HG03135 (cell line): ENCODE measurements around the gene COPG1.
"Not testable (repeated sequence)": the region's sequence is repeated elsewhere in the genome, so short reads cannot be mapped to it uniquely, and the experiment has no call there.

Experiments
- ATAC-seq: cut with Tn5 transposase; IDR thresholded peaks from one replicate; pipeline ENCODE4 v1.9.1; 2021; ENCODE audit warnings: mild to moderate bottlenecking, moderate library complexity; ENCODE audit not compliant: unreplicated experiment

Gene COPG1, protein sequence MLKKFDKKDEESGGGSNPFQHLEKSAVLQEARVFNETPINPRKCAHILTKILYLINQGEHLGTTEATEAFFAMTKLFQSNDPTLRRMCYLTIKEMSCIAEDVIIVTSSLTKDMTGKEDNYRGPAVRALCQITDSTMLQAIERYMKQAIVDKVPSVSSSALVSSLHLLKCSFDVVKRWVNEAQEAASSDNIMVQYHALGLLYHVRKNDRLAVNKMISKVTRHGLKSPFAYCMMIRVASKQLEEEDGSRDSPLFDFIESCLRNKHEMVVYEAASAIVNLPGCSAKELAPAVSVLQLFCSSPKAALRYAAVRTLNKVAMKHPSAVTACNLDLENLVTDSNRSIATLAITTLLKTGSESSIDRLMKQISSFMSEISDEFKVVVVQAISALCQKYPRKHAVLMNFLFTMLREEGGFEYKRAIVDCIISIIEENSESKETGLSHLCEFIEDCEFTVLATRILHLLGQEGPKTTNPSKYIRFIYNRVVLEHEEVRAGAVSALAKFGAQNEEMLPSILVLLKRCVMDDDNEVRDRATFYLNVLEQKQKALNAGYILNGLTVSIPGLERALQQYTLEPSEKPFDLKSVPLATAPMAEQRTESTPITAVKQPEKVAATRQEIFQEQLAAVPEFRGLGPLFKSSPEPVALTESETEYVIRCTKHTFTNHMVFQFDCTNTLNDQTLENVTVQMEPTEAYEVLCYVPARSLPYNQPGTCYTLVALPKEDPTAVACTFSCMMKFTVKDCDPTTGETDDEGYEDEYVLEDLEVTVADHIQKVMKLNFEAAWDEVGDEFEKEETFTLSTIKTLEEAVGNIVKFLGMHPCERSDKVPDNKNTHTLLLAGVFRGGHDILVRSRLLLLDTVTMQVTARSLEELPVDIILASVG

GRCh38 chr3:129249284-129250065 lies at the start of gene COPG1:
Gene COPG1 (plus strand): TSS chr3:129249606. CDS start chr3:129249710, 104 bp downstream.
- peak; percentile 83 for ATAC-seq

DNA sequence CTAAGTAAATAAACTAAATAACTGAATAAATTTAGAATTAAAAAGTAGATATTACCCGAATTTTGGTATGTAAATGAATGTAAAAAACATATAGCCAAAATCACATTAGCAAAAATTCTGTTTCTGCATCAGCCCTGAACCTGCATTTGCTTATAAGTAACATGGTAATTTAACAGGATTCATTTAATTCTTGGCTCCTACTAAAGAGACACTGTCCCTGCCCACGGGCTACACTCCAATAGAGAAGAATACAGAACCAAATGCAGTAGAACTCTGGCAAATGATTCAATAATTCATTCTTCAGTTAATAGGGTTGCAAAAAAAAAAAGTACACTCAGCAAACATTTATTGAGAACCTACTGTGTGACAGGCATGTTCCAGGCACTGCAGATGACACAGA lies 44.9 kb upstream of the COPG1 start:
- ATAC-seq: no peak

DNA sequence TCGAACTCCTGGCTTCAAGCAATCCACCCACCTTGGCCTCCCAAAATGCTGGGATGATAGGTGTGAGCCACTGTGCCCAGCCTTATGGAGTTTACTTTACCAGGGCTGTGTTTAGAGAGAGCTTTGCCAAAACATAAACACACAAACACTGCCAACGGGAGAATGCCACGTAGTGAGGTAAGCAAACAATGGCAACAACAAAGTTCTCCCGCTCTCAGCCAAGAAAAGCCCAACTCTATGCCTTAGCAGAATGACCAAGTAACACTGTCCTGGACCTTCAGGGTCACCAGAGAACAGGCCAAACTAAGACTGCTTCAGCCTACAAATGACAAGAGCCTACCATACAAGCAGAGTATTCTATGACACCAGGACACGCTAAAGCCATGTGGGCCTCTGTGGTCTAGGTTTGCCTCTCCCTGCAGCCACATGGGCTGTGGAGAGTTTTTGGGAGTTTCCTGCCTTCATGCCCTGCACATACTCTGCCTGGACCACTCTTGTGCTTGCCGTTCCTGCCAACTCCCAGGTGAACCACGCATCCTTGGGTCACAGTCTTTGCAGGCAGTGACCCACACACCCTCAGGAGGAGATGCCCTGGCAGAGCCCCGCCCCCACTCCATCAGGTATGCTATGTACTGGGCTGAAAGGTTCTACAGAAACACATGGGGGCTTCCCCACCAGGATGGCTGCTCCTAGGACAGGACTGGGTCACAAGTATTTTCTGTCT lies 44.1 kb upstream of the COPG1 start:
- ATAC-seq: no peak

- no peak for ATAC-seq
These were observed 41.9 kb upstream of the COPG1 start for GRCh38 chr3:129207479-129207878.

GRCh38 chr3:129211345-129211744 lies 38.1 kb upstream of the COPG1 start:
- no peak for ATAC-seq

DNA sequence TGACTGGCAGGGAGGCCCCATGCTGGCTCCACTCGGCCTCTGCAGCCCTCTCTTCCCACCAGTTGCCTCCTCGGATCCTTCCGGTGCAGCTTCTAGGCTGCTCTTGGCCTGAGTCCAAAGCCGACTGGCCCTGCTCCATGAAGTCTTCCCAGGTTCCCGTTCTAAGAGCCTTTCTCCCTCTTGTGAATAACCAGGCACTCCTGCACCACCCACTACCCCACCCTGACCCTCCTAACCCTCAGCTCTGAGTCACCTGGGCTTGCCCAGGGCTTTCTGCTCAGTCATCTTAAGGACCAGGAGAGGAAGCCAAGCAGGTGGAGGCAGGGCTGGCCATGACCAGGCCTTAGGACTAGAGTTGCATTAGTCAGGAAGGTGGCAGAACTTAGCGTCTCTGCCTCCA lies 37.6 kb upstream of the COPG1 start:
- no peak for ATAC-seq

DNA sequence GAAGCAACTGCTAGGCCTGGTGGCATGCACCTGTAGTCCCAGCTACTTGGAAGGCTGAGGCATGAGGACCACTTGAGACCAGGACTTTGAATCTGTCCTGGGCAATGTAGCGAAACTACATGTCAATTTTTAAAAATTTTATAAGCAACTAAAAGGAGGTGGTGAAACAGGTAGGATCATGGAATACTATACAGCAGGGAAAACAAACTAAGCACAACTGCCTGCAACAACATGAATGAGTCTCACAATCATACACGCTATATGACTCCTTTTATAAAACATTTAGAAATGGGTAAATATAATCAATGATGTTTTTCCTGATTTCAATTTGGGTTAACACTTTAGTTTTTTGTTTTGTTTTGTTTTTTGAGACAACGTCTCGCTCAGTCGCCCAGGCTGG lies 36.2 kb upstream of the COPG1 start:
- ATAC-seq: no peak

GRCh38 chr3:129218742-129219141 lies 30.7 kb upstream of the COPG1 start:
- ATAC-seq: no peak

DNA sequence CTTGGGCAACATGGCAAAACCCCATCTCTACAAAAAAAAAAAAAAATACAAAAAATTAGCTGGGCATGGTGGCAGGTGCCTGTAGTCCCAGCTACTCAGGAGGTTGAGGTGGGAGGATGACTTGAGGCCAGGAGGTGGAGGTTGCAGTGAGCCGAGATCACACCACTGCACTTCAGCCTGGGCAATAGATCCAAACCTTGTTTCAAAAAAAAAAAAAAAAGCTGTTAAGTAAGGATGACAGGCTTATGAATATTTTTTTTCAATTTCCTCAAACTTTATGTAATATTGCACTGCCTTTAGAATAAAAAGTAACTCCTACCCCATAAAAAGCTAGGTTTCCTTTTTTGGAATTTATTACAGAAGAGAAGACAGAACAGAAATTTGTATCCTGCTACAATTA lies 25.0 kb upstream of the COPG1 start:
- ATAC-seq: not testable (repeated sequence)

- ATAC-seq: no peak
These were observed 24.4 kb upstream of the COPG1 start for GRCh38 chr3:129224984-129225393.

DNA sequence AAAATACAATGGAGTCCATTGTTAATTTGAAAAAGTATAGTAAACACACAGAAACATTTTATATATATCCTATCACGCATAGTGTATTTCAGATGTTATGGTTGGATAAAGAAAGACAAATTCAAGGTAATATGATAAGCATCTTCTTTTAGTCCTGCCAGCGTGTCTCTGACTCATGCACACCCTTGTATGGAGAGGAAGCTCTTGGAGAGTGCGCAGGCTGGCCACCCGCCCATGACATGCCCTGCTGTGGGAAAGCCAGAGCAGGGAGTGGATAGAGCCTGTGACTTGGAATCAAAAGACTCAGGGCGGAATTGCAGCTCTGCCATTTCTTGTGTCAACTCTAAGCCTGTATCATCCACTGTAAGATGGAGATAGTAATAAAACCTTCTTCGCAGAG lies 23.0 kb upstream of the COPG1 start:
- ATAC-seq: no peak

GRCh38 chr3:129228891-129229585 lies 20.4 kb upstream of the COPG1 start:
- ATAC-seq: no peak

- no peak for ATAC-seq
These were observed 18.9 kb upstream of the COPG1 start for GRCh38 chr3:129230311-129231019.

DNA sequence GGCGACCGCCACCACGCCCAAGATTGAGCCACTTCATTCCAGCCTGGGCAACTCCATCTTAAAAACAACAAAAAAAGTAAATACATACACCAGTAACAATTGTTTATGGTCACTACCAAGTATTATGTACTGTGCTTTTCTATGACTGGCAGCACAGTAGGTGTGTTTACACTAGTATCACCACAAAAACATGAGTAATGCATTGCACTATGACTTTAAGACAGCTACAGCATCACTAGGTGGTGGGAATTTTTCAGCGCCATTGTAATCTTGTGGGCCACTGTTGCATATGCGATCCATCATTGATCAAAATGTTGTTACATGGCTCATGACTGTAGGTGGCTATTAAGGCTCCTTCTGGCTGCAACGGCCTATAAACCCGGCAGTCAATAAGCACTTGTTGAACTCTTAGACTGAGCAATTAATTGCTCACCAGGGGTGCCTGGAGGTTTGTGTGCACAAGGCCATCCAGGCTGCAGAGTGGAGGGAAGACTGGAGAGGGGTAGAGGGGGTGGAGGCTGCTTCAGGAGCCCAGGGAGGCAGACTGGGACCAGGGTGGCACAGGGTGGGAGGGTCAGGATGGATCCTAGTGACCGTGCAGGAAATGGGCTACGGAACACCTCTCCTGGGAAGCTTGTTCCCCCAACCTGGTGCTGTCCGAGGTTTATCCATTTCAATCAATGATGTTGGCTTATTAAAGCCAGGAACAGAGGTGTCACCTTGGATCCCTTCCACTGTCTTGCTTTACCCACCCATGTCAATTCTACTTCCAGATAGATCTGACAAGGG lies 17.9 kb upstream of the COPG1 start:
- no peak for ATAC-seq

GRCh38 chr3:129233538-129233937 lies 15.9 kb upstream of the COPG1 start:
- peak; percentile 86 for ATAC-seq

DNA sequence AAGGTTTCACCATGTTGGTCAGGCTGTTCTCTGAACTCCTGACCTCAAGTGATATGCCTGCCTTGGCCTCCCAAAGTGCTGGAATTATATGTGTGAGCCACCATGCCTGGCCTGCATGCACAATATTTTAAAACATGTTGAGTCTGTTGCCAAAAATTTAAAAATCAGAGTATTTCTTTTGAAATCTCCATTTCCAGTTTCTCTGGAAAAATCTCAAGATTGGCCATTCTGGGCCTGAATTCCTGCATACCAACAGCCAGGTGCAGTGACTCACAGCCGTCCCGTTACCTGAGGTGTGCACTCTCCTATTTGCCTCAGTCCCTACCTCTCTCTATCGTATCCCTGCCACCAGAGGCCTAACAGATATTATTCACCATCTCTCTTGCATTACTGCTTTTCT lies 15.0 kb upstream of the COPG1 start:
- ATAC-seq: no peak

GRCh38 chr3:129235344-129235917 lies 14.0 kb upstream of the COPG1 start:
- no peak for ATAC-seq
